SK-N-SH (cell line): ENCODE measurements around the gene CLMN. TPM values are rescaled to one million over a fixed set of nuclear protein-coding genes. Genes with fewer than 3 reads are reported as not detected.

Experiments
- CTCF ChIA-PET: fragments of 300-600, 350-600 bp; formaldehyde crosslinking; extraction: SDS; loops from one replicate; lab custom pipeline; 2021; lab: Yijun Ruan, JAX
- POLR2A ChIA-PET: fragments of 350-600 bp; sonication (Branson Sonifier 250); formaldehyde crosslinking; extraction: SDS; loops from one replicate; lab custom pipeline; 2020; ENCODE audit warnings: antibody characterized with exemption, inconsistent platforms; lab: Yijun Ruan, JAX
- DNase-seq: peaks from one replicate; pipeline ENCODE4 v3.0.0; 2012
- H2AFZ ChIP-seq: fragments of 200-600 bp; sonication (generic); 2 replicates; pipeline ENCODE4 v1.8.1; 2016; ENCODE audit warnings: antibody characterized with exemption, mild to moderate bottlenecking, low read depth
- H3F3A ChIP-seq: fragments of 200-600 bp; sonication (generic); replicated peaks from 2 replicates; pipeline ENCODE3; 2016; ENCODE audit warnings: antibody characterized with exemption, mild to moderate bottlenecking; ENCODE audit not compliant: insufficient read depth
- H3K27ac ChIP-seq, 2 experiments: fragments of 200-500 bp in 1 of 2; fragments of 200-600 bp in 1 of 2; sonication (Bioruptor generic) in 1 of 2; sonication (generic), shearing (Covaris generic) in 1 of 2; 2 replicates each; pipeline versions ENCODE4 v1.5.1 to v1.6.1; 2014 to 2016; ENCODE audit warnings: low read depth in 2 of 2, inconsistent platforms in 1 of 2, low read length in 1 of 2, mild to moderate bottlenecking in 1 of 2, mixed read lengths in 1 of 2
- H3K27me3 ChIP-seq: fragments of 200-600 bp; sonication (generic), shearing (Covaris generic); 2 replicates; pipeline ENCODE4 v1.6.1; 2016; ENCODE audit warnings: mixed run types; ENCODE audit not compliant: insufficient read depth
- H3K36me3 ChIP-seq, 2 experiments: fragments of 200-500 bp in 1 of 2; fragments of 200-600 bp in 1 of 2; sonication (Bioruptor generic) in 1 of 2; sonication (generic) in 1 of 2; replicated peaks in 1 of 2; 2 replicates each; pipeline versions ENCODE3 to v1.5.1; 2014 to 2016; ENCODE audit warnings: low read length in 1 of 2, mild to moderate bottlenecking in 1 of 2; ENCODE audit not compliant: insufficient read depth in 2 of 2, control insufficient read depth in 1 of 2
- H3K4me1 ChIP-seq, 2 experiments: fragments of 200-500 bp in 1 of 2; fragments of 200-600 bp in 1 of 2; sonication (Bioruptor generic) in 1 of 2; sonication (generic), shearing (Covaris generic) in 1 of 2; 2 replicates each; pipeline versions ENCODE4 v1.5.1 to v1.6.1; 2014 to 2016; ENCODE audit warnings: low read depth in 1 of 2, low read length in 1 of 2, mixed run types in 1 of 2; ENCODE audit not compliant: insufficient read depth in 2 of 2, control insufficient read depth in 1 of 2
- H3K4me2 ChIP-seq: fragments of 200-600 bp; sonication (generic), shearing (Covaris generic); 2 replicates; pipeline ENCODE4 v1.6.1; 2017; ENCODE audit warnings: mixed run types
- H3K4me3 ChIP-seq, 2 experiments: fragments of 200-500 bp in 1 of 2; fragments of 200-600 bp in 1 of 2; sonication (Bioruptor generic) in 1 of 2; sonication (generic), shearing (Covaris generic) in 1 of 2; 2 replicates each; pipeline versions ENCODE4 v1.5.1 to v1.8.1; 2014 to 2016; ENCODE audit warnings: low read depth in 2 of 2, inconsistent platforms in 1 of 2, low read length in 1 of 2, mild to moderate bottlenecking in 1 of 2, mixed read lengths in 1 of 2, moderate library complexity in 1 of 2
- H3K79me2 ChIP-seq: fragments of 200-600 bp; sonication (generic); 2 replicates; pipeline ENCODE4 v1.8.1; 2017; ENCODE audit warnings: mild to moderate bottlenecking; ENCODE audit not compliant: insufficient read depth
- H3K9ac ChIP-seq: fragments of 200-600 bp; sonication (generic); 2 replicates; pipeline ENCODE4 v1.6.1; 2017; ENCODE audit warnings: mixed run types
- H3K9me2 ChIP-seq: fragments of 200-600 bp; sonication (generic); 2 replicates; pipeline ENCODE4 v1.6.1; 2017; ENCODE audit warnings: mixed run types
- H3K9me3 ChIP-seq: fragments of 200-600 bp; sonication (generic); 2 replicates; pipeline ENCODE4 v1.6.1; 2017; ENCODE audit warnings: mixed run types, mild to moderate bottlenecking, moderate library complexity
- H4K20me1 ChIP-seq: fragments of 200-600 bp; sonication (generic); 2 replicates; pipeline ENCODE4 v1.6.1; 2017; ENCODE audit warnings: mild to moderate bottlenecking, mixed run types; ENCODE audit not compliant: insufficient read depth
- EP300 ChIP-seq, 2 experiments: IDR thresholded peaks; 2 replicates each; pipeline versions ENCODE4 v1.4.0 to v1.6.1; 2012; ENCODE audit warnings: borderline replicate concordance in 1 of 2, low read depth in 1 of 2, low read length in 1 of 2
- FOXM1 ChIP-seq: IDR thresholded peaks from 2 replicates; pipeline ENCODE4 v1.4.0; 2012; ENCODE audit warnings: low read depth, mild to moderate bottlenecking
- GABPA ChIP-seq: IDR thresholded peaks from 2 replicates; pipeline ENCODE4 v1.4.0; 2012; ENCODE audit warnings: low read depth, mild to moderate bottlenecking
- MAX ChIP-seq: IDR thresholded peaks from 2 replicates; pipeline ENCODE4 v1.4.0; 2012; ENCODE audit warnings: low read depth
- MEF2A ChIP-seq: IDR thresholded peaks from 2 replicates; pipeline ENCODE4 v1.4.0; 2012; ENCODE audit warnings: low read depth, borderline replicate concordance
- NFIC ChIP-seq: IDR thresholded peaks from 2 replicates; pipeline ENCODE4 v1.4.0; 2012; ENCODE audit warnings: borderline replicate concordance
- NRF1 ChIP-seq: IDR thresholded peaks from 2 replicates; pipeline ENCODE4 v1.6.1; 2012; ENCODE audit warnings: low read depth, mild to moderate bottlenecking, low read length
- PBX3 ChIP-seq: IDR thresholded peaks from 2 replicates; pipeline ENCODE4; 2012
- RFX5 ChIP-seq: IDR thresholded peaks from 2 replicates; pipeline ENCODE4 v1.6.1; 2012; ENCODE audit warnings: mild to moderate bottlenecking, improper control_type of control experiment, low read length
- WGBS: methylation state at CpG from one replicate; pipeline ENCODE4 v1.1.6; 2017; ENCODE audit warnings: low lambda C conversion rate; 5-methylcytosine and 5-hydroxymethylcytosine counted together
- polyA plus RNA-seq, 3 experiments: library from polyadenylated mRNA; depleted of rRNA; stranded (reverse); fragments of >200 nt; gene quantifications; 2 replicates each; pipeline ENCODE4 v1.2.3, GENCODE V29; 2012
- TF ChIP-seq, protein P1 (sequence below): IDR thresholded peaks from 2 replicates; pipeline ENCODE4 v1.6.1; 2012; ENCODE audit warnings: mild to moderate bottlenecking, low read depth, low read length, moderate library complexity
- TF ChIP-seq, protein P2 (sequence below): fragments of 150-350 bp; IDR thresholded peaks from 2 replicates; pipeline ENCODE4 v1.6.1; 2017; ENCODE audit warnings: antibody characterized with exemption, low read length, low read depth, borderline replicate concordance

The CLMN gene
- polyA plus RNA-seq, 1 of the 3 experiments (the other 2 are of a cell fraction): 1.4 TPM

DNA sequence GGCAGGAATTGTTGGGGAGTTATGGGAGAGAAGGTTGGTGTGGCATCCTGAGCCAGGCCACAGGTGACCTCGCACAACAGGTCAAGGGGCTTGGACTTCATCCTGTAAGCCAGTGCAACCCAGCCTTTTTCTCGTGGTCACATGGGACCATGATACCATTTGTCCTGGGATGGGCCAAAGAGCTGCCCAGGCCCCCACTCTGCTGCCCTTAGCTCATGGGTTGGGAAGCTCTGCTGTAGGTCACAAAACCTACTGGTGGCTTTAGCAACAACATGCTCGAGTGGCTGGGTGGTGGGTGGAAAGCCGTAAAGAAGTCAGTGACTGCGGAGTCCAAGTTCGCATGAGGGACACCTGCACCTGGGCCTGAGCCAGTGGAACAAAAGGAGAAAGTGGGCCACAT is 4.6 kb downstream of the CLMN start:
- CTCF ChIA-PET: interaction anchor here (2.7 kb wide), 1 partner anchor 117 kb away, joined by 14 read pairs; no protein-coding TSS in a partner anchor
- Histone ChIP-seq H3K9me3 (no peaks in the 10 kb centered on the region), H2AFZ (no peak overlapping the region)
- no peak for TF ChIP-seq RFX5
- no peak for TF ChIP-seq MAX
- no peak for TF ChIP-seq EP300 (IDR thresholded peaks at IDR 0.05; ENCODE audit: borderline replicate concordance in 1 of 2, low read depth in 1 of 2, low read length in 1 of 2)
- TF ChIP-seq PBX3: no peak
- TF ChIP-seq, protein P1, sequence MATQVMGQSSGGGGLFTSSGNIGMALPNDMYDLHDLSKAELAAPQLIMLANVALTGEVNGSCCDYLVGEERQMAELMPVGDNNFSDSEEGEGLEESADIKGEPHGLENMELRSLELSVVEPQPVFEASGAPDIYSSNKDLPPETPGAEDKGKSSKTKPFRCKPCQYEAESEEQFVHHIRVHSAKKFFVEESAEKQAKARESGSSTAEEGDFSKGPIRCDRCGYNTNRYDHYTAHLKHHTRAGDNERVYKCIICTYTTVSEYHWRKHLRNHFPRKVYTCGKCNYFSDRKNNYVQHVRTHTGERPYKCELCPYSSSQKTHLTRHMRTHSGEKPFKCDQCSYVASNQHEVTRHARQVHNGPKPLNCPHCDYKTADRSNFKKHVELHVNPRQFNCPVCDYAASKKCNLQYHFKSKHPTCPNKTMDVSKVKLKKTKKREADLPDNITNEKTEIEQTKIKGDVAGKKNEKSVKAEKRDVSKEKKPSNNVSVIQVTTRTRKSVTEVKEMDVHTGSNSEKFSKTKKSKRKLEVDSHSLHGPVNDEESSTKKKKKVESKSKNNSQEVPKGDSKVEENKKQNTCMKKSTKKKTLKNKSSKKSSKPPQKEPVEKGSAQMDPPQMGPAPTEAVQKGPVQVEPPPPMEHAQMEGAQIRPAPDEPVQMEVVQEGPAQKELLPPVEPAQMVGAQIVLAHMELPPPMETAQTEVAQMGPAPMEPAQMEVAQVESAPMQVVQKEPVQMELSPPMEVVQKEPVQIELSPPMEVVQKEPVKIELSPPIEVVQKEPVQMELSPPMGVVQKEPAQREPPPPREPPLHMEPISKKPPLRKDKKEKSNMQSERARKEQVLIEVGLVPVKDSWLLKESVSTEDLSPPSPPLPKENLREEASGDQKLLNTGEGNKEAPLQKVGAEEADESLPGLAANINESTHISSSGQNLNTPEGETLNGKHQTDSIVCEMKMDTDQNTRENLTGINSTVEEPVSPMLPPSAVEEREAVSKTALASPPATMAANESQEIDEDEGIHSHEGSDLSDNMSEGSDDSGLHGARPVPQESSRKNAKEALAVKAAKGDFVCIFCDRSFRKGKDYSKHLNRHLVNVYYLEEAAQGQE: no peak
- TF ChIP-seq NFIC: no peak
- TF ChIP-seq MEF2A: no peak
- TF ChIP-seq FOXM1: no peak
- TF ChIP-seq GABPA: no peak
- TF ChIP-seq, protein P2, sequence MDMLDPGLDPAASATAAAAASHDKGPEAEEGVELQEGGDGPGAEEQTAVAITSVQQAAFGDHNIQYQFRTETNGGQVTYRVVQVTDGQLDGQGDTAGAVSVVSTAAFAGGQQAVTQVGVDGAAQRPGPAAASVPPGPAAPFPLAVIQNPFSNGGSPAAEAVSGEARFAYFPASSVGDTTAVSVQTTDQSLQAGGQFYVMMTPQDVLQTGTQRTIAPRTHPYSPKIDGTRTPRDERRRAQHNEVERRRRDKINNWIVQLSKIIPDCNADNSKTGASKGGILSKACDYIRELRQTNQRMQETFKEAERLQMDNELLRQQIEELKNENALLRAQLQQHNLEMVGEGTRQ: no peak
- no peak for TF ChIP-seq NRF1
- TF ChIP-seq, all 33 proteins: peak for 0
- Histone ChIP-seq H3K79me2 (no peaks in the 10 kb centered on the region), H3K4me2 (no peak overlapping the region), H3K36me3 (no peaks in the 10 kb centered on the region), H3K9ac (no peak overlapping the region), H3F3A (peaks cover 7% of the 10 kb centered on the region), H4K20me1 (no peaks in the 10 kb centered on the region), H3K27me3 (no peaks in the 10 kb centered on the region), H3K27ac (no peak overlapping the region), H3K4me1 (peaks cover 22 to 26% of the 10 kb centered on the region in 2 experiments; a peak in 2 of 4 replicates), H3K4me3 (no peak overlapping the region), H3K9me2 (no peaks in the 10 kb centered on the region)
- POLR2A ChIA-PET: interaction anchor here (0.6 kb wide), 1 partner anchor 52 kb away, joined by 5 read pairs; no protein-coding TSS in a partner anchor
- DNase-seq: no peak
- WGBS: 94% methylated on average over 6 of the region's 6 CpGs
